HCT116 (cell line): ENCODE results near the gene MSI2.

Experiments
- POLR2A ChIP-seq: IDR thresholded peaks from 2 replicates; pipeline ENCODE4 v1.7.0; 2011; ENCODE audit warnings: borderline replicate concordance; ENCODE audit not compliant: insufficient read depth, insufficient read length; ENCODE audit errors: extremely low read depth
- TF ChIP-seq, protein P1 (sequence below), 3 experiments: fragments of 200-600 bp in 1 of 3; sonication (generic) in 1 of 3; IDR thresholded peaks in 2 of 3; conservative IDR thresholded peaks in 1 of 3; 2 replicates each; pipeline ENCODE4 v1.5.1; 2012 to 2017; ENCODE audit warnings: low read depth in 2 of 3, low read length in 2 of 3, antibody characterized with exemption in 1 of 3, borderline replicate concordance in 1 of 3, control low read depth in 1 of 3, mild to moderate bottlenecking in 1 of 3, mixed read lengths in 1 of 3, mixed run types in 1 of 3, moderate library complexity in 1 of 3; ENCODE audit not compliant: insufficient read depth in 1 of 3

GRCh38 chr17:57528058-57528451 is 271.7 kb downstream of the MSI2 start:
- TF ChIP-seq, protein P1, sequence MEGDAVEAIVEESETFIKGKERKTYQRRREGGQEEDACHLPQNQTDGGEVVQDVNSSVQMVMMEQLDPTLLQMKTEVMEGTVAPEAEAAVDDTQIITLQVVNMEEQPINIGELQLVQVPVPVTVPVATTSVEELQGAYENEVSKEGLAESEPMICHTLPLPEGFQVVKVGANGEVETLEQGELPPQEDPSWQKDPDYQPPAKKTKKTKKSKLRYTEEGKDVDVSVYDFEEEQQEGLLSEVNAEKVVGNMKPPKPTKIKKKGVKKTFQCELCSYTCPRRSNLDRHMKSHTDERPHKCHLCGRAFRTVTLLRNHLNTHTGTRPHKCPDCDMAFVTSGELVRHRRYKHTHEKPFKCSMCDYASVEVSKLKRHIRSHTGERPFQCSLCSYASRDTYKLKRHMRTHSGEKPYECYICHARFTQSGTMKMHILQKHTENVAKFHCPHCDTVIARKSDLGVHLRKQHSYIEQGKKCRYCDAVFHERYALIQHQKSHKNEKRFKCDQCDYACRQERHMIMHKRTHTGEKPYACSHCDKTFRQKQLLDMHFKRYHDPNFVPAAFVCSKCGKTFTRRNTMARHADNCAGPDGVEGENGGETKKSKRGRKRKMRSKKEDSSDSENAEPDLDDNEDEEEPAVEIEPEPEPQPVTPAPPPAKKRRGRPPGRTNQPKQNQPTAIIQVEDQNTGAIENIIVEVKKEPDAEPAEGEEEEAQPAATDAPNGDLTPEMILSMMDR (IDR thresholded peaks at IDR 0.05 in 2 of 3, conservative IDR thresholded peaks at IDR 0.05 in 1 of 3; ENCODE audit: borderline replicate concordance in 1 of 3, insufficient read depth in 1 of 3, low read depth in 2 of 3, low read length in 2 of 3), result no peak
- no peak for TF ChIP-seq POLR2A
